H1 (cell line): ENCODE data around the gene NFIA. TPM values are rescaled to one million over a fixed set of nuclear protein-coding genes. Genes with fewer than 3 reads are reported as not detected.

Experiments
- CTCF ChIA-PET: fragments of 300-600 bp; sonication (Branson Sonifier 250); formaldehyde crosslinking; loops from one replicate; lab custom pipeline; 2021; ENCODE audit not compliant: partially characterized antibody; lab: Charles Lee
- POLR2A ChIA-PET: fragments of 300-600 bp; sonication (Branson Sonifier 250); formaldehyde crosslinking; loops from one replicate; lab custom pipeline; 2021; ENCODE audit warnings: inconsistent platforms; ENCODE audit not compliant: partially characterized antibody; lab: Charles Lee
- DNase-seq, 2 experiments: peaks; one replicate each; pipeline versions ENCODE4 v3.0.0 to v3.0.0-alpha.2; 2010 to 2022; ENCODE audit warnings: low spot score in 2 of 2, low read depth in 1 of 2, mixed read lengths in 1 of 2
- FAIRE-seq: peaks from 2 replicates; lab custom pipeline; 2011; peaks lifted over from hg19 to GRCh38; lab: Jason Lieb, UNC
- H2AFZ ChIP-seq: 2 replicates; pipeline ENCODE4 v1.8.1; 2012; ENCODE audit warnings: low read length, inconsistent platforms
- H2AK5ac ChIP-seq: 2 replicates; pipeline ENCODE4 v1.6.1; 2013; ENCODE audit warnings: low read depth, low read length
- H2BK120ac ChIP-seq: replicated peaks from 2 replicates; pipeline ENCODE3; 2013; ENCODE audit warnings: low read depth, low read length, inconsistent platforms
- H2BK12ac ChIP-seq: 2 replicates; pipeline ENCODE4 v1.6.1; 2013; ENCODE audit warnings: low read depth, low read length
- H2BK15ac ChIP-seq: 2 replicates; pipeline ENCODE4 v1.6.1; 2013; ENCODE audit warnings: low read length
- H2BK20ac ChIP-seq: 2 replicates; pipeline ENCODE4 v1.6.1; 2013; ENCODE audit warnings: low read length
- H2BK5ac ChIP-seq: 2 replicates; pipeline ENCODE4 v1.6.1; 2013; ENCODE audit warnings: low read depth, low read length
- H3K14ac ChIP-seq: 2 replicates; pipeline ENCODE4 v1.6.1; 2013; ENCODE audit warnings: inconsistent platforms; ENCODE audit not compliant: insufficient read length
- H3K18ac ChIP-seq: 2 replicates; pipeline ENCODE4 v1.6.1; 2013; ENCODE audit warnings: low read length; ENCODE audit errors: extremely low read depth
- H3K23ac ChIP-seq: 2 replicates; pipeline ENCODE4 v1.6.1; 2013; ENCODE audit warnings: inconsistent platforms; ENCODE audit not compliant: insufficient read length
- H3K23me2 ChIP-seq: 2 replicates; pipeline ENCODE4 v1.6.1; 2013; ENCODE audit warnings: low read depth, low read length
- H3K27ac ChIP-seq: 2 replicates; pipeline ENCODE4 v1.6.1; 2011; ENCODE audit warnings: low read depth, low read length, inconsistent platforms
- H3K27me3 ChIP-seq, 4 experiments: replicated peaks in 1 of 4; 1 replicate in 1 of 4; 2 replicates in 3 of 4; pipeline versions ENCODE4 v1.6.1 to v1.8.1; 2011 to 2013; ENCODE audit warnings: low read length in 3 of 4, mild to moderate bottlenecking in 3 of 4, inconsistent platforms in 2 of 4, mixed read lengths in 2 of 4, moderate library complexity in 1 of 4; ENCODE audit not compliant: control insufficient read depth in 3 of 4, insufficient read depth in 3 of 4; ENCODE audit errors: extremely low read depth in 1 of 4
- H3K36me3 ChIP-seq, 4 experiments: 2 replicates each; pipeline versions ENCODE4 v1.6.1 to v1.8.1; 2011 to 2013; ENCODE audit warnings: mild to moderate bottlenecking in 4 of 4, low read length in 3 of 4, moderate library complexity in 2 of 4, control low read depth in 1 of 4, inconsistent platforms in 1 of 4; ENCODE audit not compliant: insufficient read depth in 4 of 4, control insufficient read depth in 2 of 4
- H3K4ac ChIP-seq: replicated peaks from 2 replicates; pipeline ENCODE3; 2013; ENCODE audit warnings: low read length, low read depth, mixed read lengths, inconsistent platforms; ENCODE audit not compliant: insufficient read length
- H3K4me1 ChIP-seq, 4 experiments: replicated peaks in 1 of 4; 1 replicate in 1 of 4; 2 replicates in 3 of 4; pipeline versions ENCODE4 v1.6.1 to v1.8.1; 2011 to 2013; ENCODE audit warnings: low read length in 3 of 4, inconsistent platforms in 2 of 4, mixed read lengths in 1 of 4; ENCODE audit not compliant: insufficient read depth in 4 of 4, control insufficient read depth in 3 of 4
- H3K4me2 ChIP-seq, 2 experiments: 2 replicates each; pipeline versions ENCODE4 v1.6.1 to v1.8.1; 2011 to 2013; ENCODE audit warnings: low read depth in 2 of 2, low read length in 2 of 2, control low read depth in 1 of 2, inconsistent platforms in 1 of 2, mild to moderate bottlenecking in 1 of 2; ENCODE audit not compliant: insufficient read depth in 1 of 2
- H3K4me3 ChIP-seq, 4 experiments: fragments of 200-600, 300-600 bp in 1 of 4; sonication (generic), shearing (Covaris generic), sonication (Bioruptor Twin) in 1 of 4; 2 replicates each; pipeline versions ENCODE4 v1.5.1 to v1.8.1; 2011 to 2016; ENCODE audit warnings: low read length in 4 of 4, low read depth in 3 of 4, control low read depth in 2 of 4, inconsistent platforms in 2 of 4, mild to moderate bottlenecking in 2 of 4, mixed read lengths in 1 of 4, moderate library complexity in 1 of 4; ENCODE audit not compliant: insufficient read depth in 2 of 4; ENCODE audit errors: extremely low read depth in 1 of 4
- H3K56ac ChIP-seq: replicated peaks from 2 replicates; pipeline ENCODE3; 2013; ENCODE audit warnings: low read depth, mild to moderate bottlenecking, mixed read lengths, low read length, inconsistent platforms; ENCODE audit not compliant: insufficient read length
- H3K79me1 ChIP-seq: 2 replicates; pipeline ENCODE4 v1.6.1; 2013; ENCODE audit warnings: low read depth, low read length, control low read depth
- H3K79me2 ChIP-seq, 2 experiments: 2 replicates each; pipeline versions ENCODE4 v1.6.1 to v1.8.1; 2012 to 2013; ENCODE audit warnings: low read length in 2 of 2, mild to moderate bottlenecking in 2 of 2, inconsistent platforms in 1 of 2; ENCODE audit not compliant: insufficient read depth in 2 of 2, control insufficient read depth in 1 of 2
- H3K9ac ChIP-seq, 4 experiments: replicated peaks in 1 of 4; 1 replicate in 1 of 4; 2 replicates in 3 of 4; pipeline versions ENCODE4 v1.6.1 to v1.8.1; 2011 to 2013; ENCODE audit warnings: low read depth in 3 of 4, low read length in 3 of 4, control low read depth in 2 of 4, mild to moderate bottlenecking in 2 of 4, moderate library complexity in 2 of 4, inconsistent platforms in 1 of 4; ENCODE audit errors: extremely low read depth in 1 of 4
- H3K9me3 ChIP-seq, 2 experiments: 2 replicates each; pipeline versions ENCODE4 v1.6.1 to v1.8.1; 2012 to 2013; ENCODE audit warnings: mild to moderate bottlenecking in 2 of 2, moderate library complexity in 2 of 2, control low read depth in 1 of 2, inconsistent platforms in 1 of 2, low read depth in 1 of 2, low read length in 1 of 2, mixed read lengths in 1 of 2; ENCODE audit not compliant: insufficient read depth in 2 of 2
- H4K20me1 ChIP-seq, 2 experiments: replicated peaks in 1 of 2; 2 replicates each; pipeline versions ENCODE3 to v1.8.1; 2011 to 2013; ENCODE audit warnings: inconsistent platforms in 2 of 2, low read length in 2 of 2, mild to moderate bottlenecking in 1 of 2; ENCODE audit not compliant: insufficient read depth in 2 of 2, control insufficient read depth in 1 of 2
- H4K5ac ChIP-seq: 2 replicates; pipeline ENCODE4 v1.6.1; 2013; ENCODE audit warnings: low read length, low read depth, mixed read lengths, inconsistent platforms; ENCODE audit not compliant: insufficient read length
- H4K8ac ChIP-seq: 2 replicates; pipeline ENCODE4 v1.8.0; 2013; ENCODE audit warnings: mild to moderate bottlenecking, moderate library complexity, low read length, inconsistent platforms; ENCODE audit not compliant: insufficient read depth; ENCODE audit errors: extremely low read depth
- H4K91ac ChIP-seq: replicated peaks from 2 replicates; pipeline ENCODE3; 2013; ENCODE audit warnings: low read length, mixed read lengths, inconsistent platforms; ENCODE audit not compliant: insufficient read length
- BCL11A ChIP-seq, 2 experiments: IDR thresholded peaks; one replicate each; pipeline ENCODE4 v1.6.1; 2011; ENCODE audit warnings: low read depth in 2 of 2, low read length in 2 of 2, mild to moderate bottlenecking in 2 of 2
- FOSL1 ChIP-seq: IDR thresholded peaks from 2 replicates; pipeline ENCODE4 v1.6.1; 2011; ENCODE audit warnings: mild to moderate bottlenecking, low read depth, low read length, moderate library complexity; ENCODE audit not compliant: insufficient read depth
- HDAC2 ChIP-seq, 2 experiments: fragments of 300-600 bp in 1 of 2; sonication (generic) in 1 of 2; IDR thresholded peaks; 2 replicates each; pipeline ENCODE4 v1.6.1; 2011 to 2012; ENCODE audit warnings: low read depth in 2 of 2, low read length in 2 of 2, mild to moderate bottlenecking in 2 of 2, moderate library complexity in 2 of 2, borderline replicate concordance in 1 of 2, inconsistent platforms in 1 of 2
- KDM1A ChIP-seq: fragments of 200-600, 300-600 bp; sonication (generic); IDR thresholded peaks from 2 replicates; pipeline ENCODE4 v1.7.1; 2016; ENCODE audit warnings: mild to moderate bottlenecking, low read length, borderline replicate concordance
- MAFK ChIP-seq: IDR thresholded peaks from 2 replicates; pipeline ENCODE4 v1.6.1; 2012; ENCODE audit warnings: low read depth, mild to moderate bottlenecking, improper control_type of control experiment, low read length
- POLR2A ChIP-seq, 2 experiments: IDR thresholded peaks; 1 replicate in 1 of 2; 2 replicates in 1 of 2; pipeline ENCODE4 v1.6.1; 2011; ENCODE audit warnings: low read depth in 2 of 2, low read length in 2 of 2, mild to moderate bottlenecking in 2 of 2; ENCODE audit errors: control extremely low read depth in 1 of 2
- POU5F1 ChIP-seq: IDR thresholded peaks from 2 replicates; pipeline ENCODE4 v1.6.1; 2011; ENCODE audit warnings: low read depth, mild to moderate bottlenecking, low read length, moderate library complexity
- RXRA ChIP-seq: IDR thresholded peaks from 2 replicates; pipeline ENCODE4 v1.6.1; 2011; ENCODE audit warnings: low read depth, mild to moderate bottlenecking, low read length, moderate library complexity; ENCODE audit not compliant: insufficient read depth
- TAF7 ChIP-seq: optimal IDR thresholded peaks from 2 replicates; pipeline ENCODE3; 2011; ENCODE audit warnings: low read depth, mild to moderate bottlenecking, inconsistent platforms, low read length, moderate library complexity, borderline replicate concordance
- TBP ChIP-seq: IDR thresholded peaks from 2 replicates; pipeline ENCODE4 v1.6.1; 2011; ENCODE audit warnings: low read depth, low read length, improper control_type of control experiment
- WGBS, 2 experiments: shearing (Covaris generic) in 1 of 2; methylation state at CpG; one replicate each; pipeline versions ENCODE4 v1.1.6 to v1.1.7; 2013 to 2015; ENCODE audit warnings: low lambda C conversion rate in 2 of 2, mixed read lengths in 2 of 2, inconsistent platforms in 1 of 2, low coverage in 1 of 2, missing lambda C conversion rate in 1 of 2; ENCODE audit not compliant: insufficient replicate concordance in 2 of 2, insufficient coverage in 1 of 2, insufficient read length in 1 of 2; ENCODE audit errors: extremely low coverage in 1 of 2, missing lambda C conversion rate in 1 of 2; 5-methylcytosine and 5-hydroxymethylcytosine counted together
- polyA plus RNA-seq, 7 experiments: library from polyadenylated mRNA; depleted of rRNA in 3 of 7; stranded (reverse) in 5 of 7; unstranded in 2 of 7; fragments of >200 nt in 5 of 7; fragments of 200-250 nt in 2 of 7; gene quantifications; 1 replicate in 5 of 7; 2 replicates in 1 of 7; 4 replicates in 1 of 7; pipeline versions ENCODE4 v1.2.1 to v1.2.3, GENCODE V29; 2011 to 2013; ENCODE audit warnings: missing spikeins in 2 of 7, mixed read lengths in 2 of 7
- total RNA-seq: library from RNA; stranded (reverse); fragmentation: NEBNext Ultra II Directional; extraction: Animal tissue kit (Norgen Biotek cat#: 25700); gene quantifications from 2 replicates; pipeline ENCODE4 v1.2.1, GENCODE V29; 2021
- TF ChIP-seq, protein P1 (sequence below): IDR thresholded peaks from 2 replicates; pipeline ENCODE4 v1.6.1; 2011; ENCODE audit warnings: low read length, improper control_type of control experiment
- TF ChIP-seq, protein P2 (sequence below): IDR thresholded peaks from 2 replicates; pipeline ENCODE4 v1.6.1; 2012; ENCODE audit warnings: inconsistent platforms

The NFIA gene
- total and polyA plus RNA-seq, 2 of the 8 experiments (the other 6 are each of a cell fraction or from before 2014, with no cell fraction given) = 1.8 to 2.3 TPM

DNA sequence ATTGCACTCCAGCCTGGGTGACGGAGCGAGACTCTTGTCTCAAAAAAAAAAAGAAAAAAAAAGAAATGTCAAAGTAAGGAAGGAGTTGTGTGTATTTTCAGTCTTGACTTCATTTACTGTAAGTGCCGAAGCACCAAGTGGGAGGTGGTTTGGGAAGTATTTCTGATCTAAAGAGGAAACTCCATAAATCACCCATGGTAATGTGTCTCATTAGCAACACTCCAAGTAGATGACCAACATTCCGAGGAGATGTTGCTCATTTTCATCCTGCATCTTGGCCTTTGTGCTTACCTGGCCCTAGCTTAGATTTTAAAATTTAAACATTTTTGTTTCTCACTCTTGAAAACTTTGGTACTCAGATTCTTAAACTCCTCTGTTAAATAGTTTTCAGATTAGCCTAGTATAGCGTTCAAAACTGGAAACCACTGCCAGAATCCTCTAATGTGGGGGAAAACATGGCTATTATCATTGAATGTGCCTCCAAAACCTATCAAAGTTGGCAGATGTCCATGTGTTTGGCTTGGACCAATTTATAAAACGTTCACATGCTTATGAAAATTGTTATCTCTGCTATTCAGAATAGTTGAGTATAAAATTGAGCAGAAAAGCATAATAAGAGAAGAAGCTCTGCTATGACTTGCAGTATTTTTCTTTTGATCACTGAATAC lies 110.4 kb downstream of the NFIA start:
- H3K79me2 ChIP-seq = no peaks in the 10 kb centered on the region
- H3K56ac ChIP-seq = no peak overlapping the region
- H2AFZ ChIP-seq = no peak overlapping the region
- H2BK5ac ChIP-seq = no peak overlapping the region
- no peak overlapping the region for H2BK12ac ChIP-seq
- H3K4ac ChIP-seq = no peak overlapping the region
- H3K4me2 ChIP-seq = no peak overlapping the region
- H3K4me3 ChIP-seq = no peak overlapping the region
- 92% methylated on average over 6 of the region's 6 CpGs; no CpG with 5 or more reads in 1 of the 2 experiments for WGBS, 2 experiments
- no peak overlapping the region for H2BK20ac ChIP-seq
- no peak overlapping the region for H3K18ac ChIP-seq
- FAIRE-seq (no peak), DNase-seq (no peak)
- no peak overlapping the region for H4K8ac ChIP-seq
- 0 out of 7 replicates have a peak, but pooled peaks cover 0 to 2% (median 0%) of the 10 kb centered on the region in 4 experiments for H3K4me1 ChIP-seq
- no peaks in the 10 kb centered on the region for H3K27me3 ChIP-seq
- no peak overlapping the region for H2BK15ac ChIP-seq
- H4K20me1 ChIP-seq = no peaks in the 10 kb centered on the region
- no peak overlapping the region for H3K14ac ChIP-seq
- no peak overlapping the region for H2BK120ac ChIP-seq
- no peak overlapping the region for H4K91ac ChIP-seq
- H3K23ac ChIP-seq = no peak overlapping the region
- H3K23me2 ChIP-seq = no peaks in the 10 kb centered on the region
- H3K79me1 ChIP-seq = no peaks in the 10 kb centered on the region
- CTCF ChIA-PET = no interaction called here
- no peak overlapping the region for H3K27ac ChIP-seq
- no peak overlapping the region for H4K5ac ChIP-seq
- no peak overlapping the region for H2AK5ac ChIP-seq
- no peak overlapping the region for H3K9ac ChIP-seq
- no peaks in the 10 kb centered on the region for H3K36me3 ChIP-seq
- H3K9me3 ChIP-seq = no peaks in the 10 kb centered on the region
- POLR2A ChIA-PET = no interaction called here
- TF ChIP-seq TBP = no peak
- TF ChIP-seq TAF7 = no peak
- no peak for TF ChIP-seq POLR2A (IDR thresholded peaks at IDR 0.05; ENCODE audit: control extremely low read depth in 1 of 2, low read depth in 2 of 2, low read length in 2 of 2)
- no peak for TF ChIP-seq FOSL1
- no peak for TF ChIP-seq HDAC2 (IDR thresholded peaks at IDR 0.05; ENCODE audit: borderline replicate concordance in 1 of 2, low read depth in 2 of 2, low read length in 2 of 2)
- TF ChIP-seq, protein P1, sequence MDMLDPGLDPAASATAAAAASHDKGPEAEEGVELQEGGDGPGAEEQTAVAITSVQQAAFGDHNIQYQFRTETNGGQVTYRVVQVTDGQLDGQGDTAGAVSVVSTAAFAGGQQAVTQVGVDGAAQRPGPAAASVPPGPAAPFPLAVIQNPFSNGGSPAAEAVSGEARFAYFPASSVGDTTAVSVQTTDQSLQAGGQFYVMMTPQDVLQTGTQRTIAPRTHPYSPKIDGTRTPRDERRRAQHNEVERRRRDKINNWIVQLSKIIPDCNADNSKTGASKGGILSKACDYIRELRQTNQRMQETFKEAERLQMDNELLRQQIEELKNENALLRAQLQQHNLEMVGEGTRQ = no peak
- TF ChIP-seq KDM1A = no peak
- TF ChIP-seq, protein P2, sequence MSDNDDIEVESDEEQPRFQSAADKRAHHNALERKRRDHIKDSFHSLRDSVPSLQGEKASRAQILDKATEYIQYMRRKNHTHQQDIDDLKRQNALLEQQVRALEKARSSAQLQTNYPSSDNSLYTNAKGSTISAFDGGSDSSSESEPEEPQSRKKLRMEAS = no peak
- TF ChIP-seq RXRA = no peak
- no peak for TF ChIP-seq BCL11A (IDR thresholded peaks at IDR 0.05; ENCODE audit: low read depth in 2 of 2, low read length in 2 of 2)
- no peak for TF ChIP-seq POU5F1
- no peak for TF ChIP-seq MAFK
